Fibroblast of pulmonary artery (primary cell): ENCODE measurements around the gene HOMER2.

Experiments
- DNase-seq: peaks from one replicate; pipeline ENCODE4 v3.0.0-alpha.2; 2010; ENCODE audit warnings: low read depth
- H3K4me3 ChIP-seq: replicated peaks from 2 replicates; pipeline ENCODE4 v1.5.1; 2011; ENCODE audit warnings: low read depth, mild to moderate bottlenecking, control low read depth, low read length, moderate library complexity
- CTCF ChIP-seq: IDR thresholded peaks from 2 replicates; pipeline ENCODE4 v1.5.1; 2011; ENCODE audit warnings: mild to moderate bottlenecking, control low read depth, low read length, inconsistent platforms; ENCODE audit errors: missing control alignments

Gene HOMER2

GRCh38 chr15:82992436-82992998, 40.0 kb upstream of the HOMER2 start:
- no peak overlapping the region for H3K4me3 ChIP-seq
- no peak for TF ChIP-seq CTCF
- no peak for DNase-seq

DNA sequence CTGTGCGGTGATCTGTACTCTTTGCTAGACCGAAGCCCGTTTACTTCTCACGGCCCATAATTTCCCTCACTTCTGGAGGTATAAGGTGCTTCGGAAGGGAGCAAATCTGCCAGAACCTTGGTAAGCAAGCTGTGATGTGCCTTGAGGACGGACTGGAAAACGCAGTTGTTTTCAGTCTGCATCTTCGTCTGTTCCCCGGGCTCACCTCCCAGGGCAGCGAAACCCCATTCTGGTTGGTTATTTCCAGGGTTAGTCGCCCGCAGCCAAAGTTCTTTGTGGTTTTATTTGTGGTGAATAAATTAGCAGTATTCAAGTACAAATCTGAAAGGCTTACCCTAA, 33.9 kb upstream of the HOMER2 start:
- peak overlapping the region; percentile 85 for H3K4me3 ChIP-seq
- TF ChIP-seq CTCF, result no peak
- DNase-seq, result no peak

GRCh38 chr15:82985688-82986441, 33.3 kb upstream of the HOMER2 start, which contains the start of gene RAMAC:
TSS of gene RAMAC (plus strand) at chr15:82986210. CDS start at chr15:82989019, 2,809 bp downstream.
- TF ChIP-seq CTCF, result no peak
- peak within 1 kb of the TSS; percentile 85 for H3K4me3 ChIP-seq
- peak; percentile 97 for DNase-seq

- H3K4me3 ChIP-seq, result no peak overlapping the region
- DNase-seq, result no peak
- no peak for TF ChIP-seq CTCF
Observed at GRCh38 chr15:82980981-82981380, 28.5 kb upstream of the HOMER2 start.

- DNase-seq, result no peak
- TF ChIP-seq CTCF, result no peak
- no peak overlapping the region for H3K4me3 ChIP-seq
Observed at GRCh38 chr15:82979726-82980125, 27.2 kb upstream of the HOMER2 start.

DNA sequence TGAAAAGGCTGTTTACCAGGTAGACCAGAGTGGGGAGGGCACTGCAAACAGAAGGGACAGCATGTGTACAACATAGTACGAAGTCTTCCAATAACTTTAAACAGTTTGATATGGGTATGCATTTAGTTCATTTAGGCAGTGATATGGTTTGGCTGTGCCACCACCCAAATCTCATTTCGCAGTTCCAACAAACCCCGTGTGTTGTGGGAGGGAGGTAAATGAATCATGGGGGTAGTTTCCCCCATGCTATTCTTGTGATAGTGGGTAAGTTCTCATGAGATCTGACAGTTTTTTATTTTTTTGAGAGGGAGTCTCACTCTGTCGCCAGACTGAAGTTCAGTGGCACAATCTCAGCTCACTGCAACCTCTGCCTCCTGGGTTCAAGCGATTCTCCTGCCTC, 25.9 kb upstream of the HOMER2 start:
- no peak for DNase-seq
- no peak for TF ChIP-seq CTCF
- H3K4me3 ChIP-seq, result no peak overlapping the region

GRCh38 chr15:82977076-82977475, 24.6 kb upstream of the HOMER2 start:
- no peak for TF ChIP-seq CTCF
- no peak overlapping the region for H3K4me3 ChIP-seq
- DNase-seq, result no peak
